Measurements from ENCODE around the gene SYNJ1. TPM values are rescaled to one million over a fixed set of nuclear protein-coding genes. Genes with fewer than 3 reads are reported as not detected.

The SYNJ1 gene
- total and polyA plus RNA-seq, 9 of the 15 experiments (the other 6 are each of a cell fraction or from before 2014, with no cell fraction given): 2.4 to 10.6 (median 5.6) TPM

GRCh38 chr21:32595431-32595830 lies 132.4 kb downstream of the SYNJ1 start:
- H3K4me1 ChIP-seq (replicated peaks in 1 of 2; ENCODE audit: control insufficient read depth in 2 of 2, insufficient read depth in 2 of 2, low read length in 2 of 2): no peaks in the 10 kb centered on the region
- H3K9ac ChIP-seq (ENCODE audit: insufficient read depth in 1 of 2, low read depth in 2 of 2, low read length in 2 of 2): no peak overlapping the region
- no peaks in the 10 kb centered on the region for H3K9me3 ChIP-seq (replicated peaks; ENCODE audit: control insufficient read depth, insufficient read depth, low read depth, low read length)
- in situ Hi-C loops (cut with MboI) (no loop called here), intact Hi-C loops (cut with micrococcal nuclease) (no loop called here)
- WGBS (ENCODE audit: insufficient coverage, low coverage, missing lambda C conversion rate): 76% methylated on average over 11 of the region's 11 CpGs
- ChIA-PET POLR2A (interaction anchor here (0.6 to 0.9 kb wide), 3 partner anchors 10 to 719 kb away, joined by 3 to 4 read pairs (median 4); partner anchors contain the start of gene CFAP298), CTCF (ENCODE audit: low intra/inter-chr PET ratio) (no interaction called here)
- no peak overlapping the region for H3K4me3 ChIP-seq
- peaks cover 18% of the 10 kb centered on the region; the same call in 2 of the 3 replicates for H3K36me3 ChIP-seq (ENCODE audit: control insufficient read depth, insufficient read depth, low read length)
- no peak for ATAC-seq
- H2AFZ ChIP-seq (ENCODE audit: low read depth, low read length): no peak overlapping the region
- H3K27ac ChIP-seq (ENCODE audit: extremely low read depth, low read depth, low read length): no peak overlapping the region; the same call in 2 of the 3 replicates
- H3K79me2 ChIP-seq (ENCODE audit: control insufficient read depth, insufficient read depth, low read length): no peaks in the 10 kb centered on the region
- no peaks in the 10 kb centered on the region for H3K9me1 ChIP-seq (ENCODE audit: control insufficient read depth, insufficient read depth, low read length)
- no TSS peak for BruUV-seq (replicated peaks)
- no peaks in the 10 kb centered on the region for H4K20me1 ChIP-seq (replicated peaks; ENCODE audit: control insufficient read depth, insufficient read depth, low read length)
- FAIRE-seq: no peak
- DNase-seq (ENCODE audit: extremely low read depth in 1 of 4, low spot score in 3 of 4): no peak
- no peaks in the 10 kb centered on the region for H3K27me3 ChIP-seq (ENCODE audit: control insufficient read depth in 2 of 2, insufficient read depth in 2 of 2, low read length in 2 of 2)
- H3K4me2 ChIP-seq (ENCODE audit: insufficient read depth, low read length): no peak overlapping the region
- TF ChIP-seq MAX (CRISPR knock-in tag; IDR thresholded peaks at IDR 0.05) (no peak), ETS2 (tag; IDR thresholded peaks at IDR 0.05; ENCODE audit: borderline replicate concordance, poor library complexity, severe bottlenecking) (no peak), NCOA1 (IDR thresholded peaks at IDR 0.05; ENCODE audit: low read depth) (no peak), CBX8 (IDR thresholded peaks at IDR 0.05; ENCODE audit: borderline replicate concordance, extremely low read depth, low read depth, low read length, poor library complexity, severe bottlenecking) (no peak), NR2C2 (CRISPR knock-in tag; IDR thresholded peaks at IDR 0.05) (no peak), NR2C2 (tag; IDR thresholded peaks at IDR 0.05) (no peak), ZNF707 (CRISPR knock-in tag; conservative IDR thresholded peaks at IDR 0.05) (no peak), THRB (CRISPR knock-in tag; conservative IDR thresholded peaks at IDR 0.05) (no peak), ZNF766 (CRISPR knock-in tag; conservative IDR thresholded peaks at IDR 0.05) (no peak), KLF10 (CRISPR knock-in tag; IDR thresholded peaks at IDR 0.05) (no peak), ZBTB26 (CRISPR knock-in tag; IDR thresholded peaks at IDR 0.05) (no peak), MEIS2 (IDR thresholded peaks at IDR 0.05; ENCODE audit: partially characterized antibody) (no peak), ILF3 (IDR thresholded peaks at IDR 0.05; ENCODE audit: borderline replicate concordance) (no peak), DIDO1 (tag; IDR thresholded peaks at IDR 0.05; ENCODE audit: low read depth) (no peak), CGGBP1 (CRISPR knock-in tag; IDR thresholded peaks at IDR 0.05) (no peak), RAD21 (CRISPR knock-in tag; conservative IDR thresholded peaks at IDR 0.05 in 1 of 2, IDR thresholded peaks at IDR 0.05 in 1 of 2) (no peak), ZNF24 (IDR thresholded peaks at IDR 0.05) (no peak), FOXP4 (CRISPR knock-in tag; IDR thresholded peaks at IDR 0.05; ENCODE audit: borderline replicate concordance) (no peak), ZNF316 (IDR thresholded peaks at IDR 0.05) (no peak)

Measured in K562 (cell line).